HEK293 (cell line): ENCODE results near the gene GRIK4.

Source experiments
- ZXDB ChIP-seq: fragments of 450-650 bp; formaldehyde crosslinking; IDR thresholded peaks from 2 replicates; pipeline ENCODE4 v1.5.1; 2016; ENCODE audit warnings: missing biosample characterization, missing genetic modification characterization
- TF ChIP-seq, protein P1 (sequence below): fragments of 450-650 bp; formaldehyde crosslinking; IDR thresholded peaks from 2 replicates; pipeline ENCODE4 v1.5.0; 2017; ENCODE audit warnings: missing biosample characterization, missing genetic modification characterization, borderline replicate concordance
- TF ChIP-seq, protein P2 (sequence below): fragments of 450-650 bp; formaldehyde crosslinking; IDR thresholded peaks from 2 replicates; pipeline ENCODE4 v1.5.1; 2016; ENCODE audit warnings: missing biosample characterization, missing genetic modification characterization

DNA sequence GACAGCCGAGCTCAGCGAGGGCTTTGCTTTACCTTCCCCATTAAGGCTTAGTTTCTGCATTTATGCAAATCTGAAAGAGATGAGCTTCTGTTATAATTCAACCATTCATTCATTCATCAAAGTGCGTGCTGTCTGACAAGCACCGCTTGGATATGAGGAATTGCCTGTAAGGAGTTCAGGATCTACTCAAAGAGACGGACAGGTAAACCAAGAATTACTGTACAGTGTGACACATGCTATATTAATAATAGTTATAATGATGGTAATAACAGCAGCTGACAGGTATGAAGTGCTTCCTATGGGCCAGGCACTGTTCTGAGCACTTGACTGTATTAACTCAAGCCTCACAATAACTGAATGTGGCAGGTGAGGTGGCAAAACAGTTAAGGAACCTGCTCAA is 402.5 kb downstream of the GRIK4 start:
- TF ChIP-seq ZXDB (tag by site-specific recombination), result no peak
- TF ChIP-seq, protein P1, sequence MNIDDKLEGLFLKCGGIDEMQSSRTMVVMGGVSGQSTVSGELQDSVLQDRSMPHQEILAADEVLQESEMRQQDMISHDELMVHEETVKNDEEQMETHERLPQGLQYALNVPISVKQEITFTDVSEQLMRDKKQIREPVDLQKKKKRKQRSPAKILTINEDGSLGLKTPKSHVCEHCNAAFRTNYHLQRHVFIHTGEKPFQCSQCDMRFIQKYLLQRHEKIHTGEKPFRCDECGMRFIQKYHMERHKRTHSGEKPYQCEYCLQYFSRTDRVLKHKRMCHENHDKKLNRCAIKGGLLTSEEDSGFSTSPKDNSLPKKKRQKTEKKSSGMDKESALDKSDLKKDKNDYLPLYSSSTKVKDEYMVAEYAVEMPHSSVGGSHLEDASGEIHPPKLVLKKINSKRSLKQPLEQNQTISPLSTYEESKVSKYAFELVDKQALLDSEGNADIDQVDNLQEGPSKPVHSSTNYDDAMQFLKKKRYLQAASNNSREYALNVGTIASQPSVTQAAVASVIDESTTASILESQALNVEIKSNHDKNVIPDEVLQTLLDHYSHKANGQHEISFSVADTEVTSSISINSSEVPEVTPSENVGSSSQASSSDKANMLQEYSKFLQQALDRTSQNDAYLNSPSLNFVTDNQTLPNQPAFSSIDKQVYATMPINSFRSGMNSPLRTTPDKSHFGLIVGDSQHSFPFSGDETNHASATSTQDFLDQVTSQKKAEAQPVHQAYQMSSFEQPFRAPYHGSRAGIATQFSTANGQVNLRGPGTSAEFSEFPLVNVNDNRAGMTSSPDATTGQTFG (tag by site-specific recombination), result no peak
- TF ChIP-seq, protein P2, sequence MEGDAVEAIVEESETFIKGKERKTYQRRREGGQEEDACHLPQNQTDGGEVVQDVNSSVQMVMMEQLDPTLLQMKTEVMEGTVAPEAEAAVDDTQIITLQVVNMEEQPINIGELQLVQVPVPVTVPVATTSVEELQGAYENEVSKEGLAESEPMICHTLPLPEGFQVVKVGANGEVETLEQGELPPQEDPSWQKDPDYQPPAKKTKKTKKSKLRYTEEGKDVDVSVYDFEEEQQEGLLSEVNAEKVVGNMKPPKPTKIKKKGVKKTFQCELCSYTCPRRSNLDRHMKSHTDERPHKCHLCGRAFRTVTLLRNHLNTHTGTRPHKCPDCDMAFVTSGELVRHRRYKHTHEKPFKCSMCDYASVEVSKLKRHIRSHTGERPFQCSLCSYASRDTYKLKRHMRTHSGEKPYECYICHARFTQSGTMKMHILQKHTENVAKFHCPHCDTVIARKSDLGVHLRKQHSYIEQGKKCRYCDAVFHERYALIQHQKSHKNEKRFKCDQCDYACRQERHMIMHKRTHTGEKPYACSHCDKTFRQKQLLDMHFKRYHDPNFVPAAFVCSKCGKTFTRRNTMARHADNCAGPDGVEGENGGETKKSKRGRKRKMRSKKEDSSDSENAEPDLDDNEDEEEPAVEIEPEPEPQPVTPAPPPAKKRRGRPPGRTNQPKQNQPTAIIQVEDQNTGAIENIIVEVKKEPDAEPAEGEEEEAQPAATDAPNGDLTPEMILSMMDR (tag by site-specific recombination), result no peak
